ENCODE measurements around the gene CEACAM16. TPM values are rescaled to one million over a fixed set of nuclear protein-coding genes. Genes with fewer than 3 reads are reported as not detected.
"Not testable (repeated sequence)": the region's sequence is repeated elsewhere in the genome, so short reads cannot be mapped to it uniquely, and the experiment has no call there.

The CEACAM16 gene
- total RNA-seq, 1 donor from 2014 or later, result not detected

DNA sequence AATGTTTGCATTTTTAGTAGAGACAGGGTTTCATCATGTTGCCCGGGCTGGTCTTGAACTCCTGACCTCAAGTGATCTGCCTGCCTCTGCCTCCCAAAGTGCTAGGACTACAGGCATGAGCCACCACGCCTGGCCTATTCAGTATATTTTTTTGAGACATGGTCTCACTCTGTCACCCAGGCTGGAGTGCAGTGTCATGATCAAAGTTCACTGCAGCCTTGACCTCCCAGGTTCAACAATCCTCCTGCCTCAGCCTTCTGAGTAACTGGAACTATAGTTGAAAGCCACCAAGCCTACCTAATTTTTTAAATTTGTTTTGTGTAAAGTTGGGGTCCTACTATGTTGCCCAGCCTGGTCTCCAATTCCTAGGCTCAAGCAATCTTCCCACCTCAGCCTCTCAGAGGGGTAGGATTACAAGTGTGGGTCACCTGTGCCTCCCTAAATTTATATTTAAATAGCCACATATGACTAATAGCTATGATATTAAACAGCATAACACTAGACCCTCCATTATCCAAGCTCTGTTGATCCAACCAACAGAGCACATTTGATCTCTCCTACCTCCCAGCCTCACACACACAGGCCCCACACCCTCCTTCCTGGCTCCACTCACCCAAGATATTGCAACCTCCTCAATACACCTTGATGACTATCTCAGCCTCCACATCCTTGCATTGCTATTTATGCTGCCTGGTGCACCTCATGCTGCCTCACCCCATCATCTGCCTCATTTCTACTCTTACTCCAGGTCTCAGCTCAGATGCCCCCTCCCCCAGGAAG, 29.8 kb upstream of the CEACAM16 start:
- Histone ChIP-seq H3K27ac (no peak overlapping the region), H3K4me3 (no peak overlapping the region), H3K4me1 (no peaks in the 10 kb centered on the region), H3K27me3 (no peaks in the 10 kb centered on the region), H3K9me3 (no peaks in the 10 kb centered on the region), H3K36me3 (no peaks in the 10 kb centered on the region)
- DNase-seq (ENCODE audit: extremely low spot score in 2 of 2), result no peak
- intact Hi-C loops (cut with DNase I), result no loop called here
- no peak for TF ChIP-seq POLR2AphosphoS5 (IDR thresholded peaks at IDR 0.05; ENCODE audit: insufficient read depth in 1 of 2, low read depth in 1 of 2)

DNA sequence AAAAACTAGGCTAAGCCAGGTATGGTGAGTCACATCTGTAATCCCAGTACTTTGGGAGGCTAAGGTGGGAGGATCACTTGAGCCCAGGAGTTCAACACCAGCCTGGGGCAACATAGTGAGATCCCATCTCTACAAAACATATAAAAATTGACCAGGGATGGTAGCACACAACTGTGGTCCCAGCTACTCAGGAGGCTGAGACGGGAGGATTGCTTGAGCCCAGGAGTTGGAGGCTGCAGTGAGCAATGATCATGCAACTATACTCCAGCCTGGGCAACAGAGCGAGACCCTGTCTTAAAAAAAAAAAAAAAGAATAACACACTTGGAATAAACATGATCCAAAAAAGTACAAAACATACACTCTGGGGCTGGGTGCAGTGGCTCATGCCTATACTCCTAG, 28.9 kb upstream of the CEACAM16 start:
- intact Hi-C loops (cut with DNase I); H3K4me1 ChIP-seq; H3K4me3 ChIP-seq; DNase-seq (ENCODE audit: extremely low spot score in 2 of 2); H3K9me3 ChIP-seq; H3K36me3 ChIP-seq; H3K27ac ChIP-seq; H3K27me3 ChIP-seq: not testable (repeated sequence)

DNA sequence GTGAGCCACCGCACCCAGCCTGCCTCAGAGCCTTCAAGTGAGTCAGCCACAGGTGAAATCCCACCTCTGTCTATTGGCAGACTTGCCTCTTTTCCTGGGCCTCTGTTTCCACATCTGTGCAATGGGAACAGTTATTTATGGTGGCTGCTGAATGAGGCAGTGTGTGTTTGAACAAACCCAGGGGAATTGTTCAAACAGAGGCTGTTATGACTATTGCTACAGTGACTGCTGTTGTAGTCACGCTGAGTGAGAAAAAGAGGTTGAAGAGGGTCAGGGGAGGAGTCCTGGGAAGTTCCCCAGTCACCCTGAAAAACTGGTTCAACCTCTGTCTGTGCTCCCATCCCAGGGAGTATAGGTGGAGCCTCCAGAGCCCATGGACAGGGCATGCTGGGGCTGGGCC, 27.6 kb upstream of the CEACAM16 start, which contains the start of gene CEACAM19:
Gene CEACAM19, plus strand, starts transcription at position 83 of the 400 bp plus-strand sequence. CDS start 450 bp downstream, outside the sequence.
- H3K4me3 ChIP-seq, result peak within 1 kb of the TSS in 1 of 2 donors; percentile 9
- H3K9me3 ChIP-seq, result no peaks in the 10 kb centered on the region
- no peaks in the 10 kb centered on the region for H3K27me3 ChIP-seq
- peak within 1 kb of the TSS; percentile 59 for H3K27ac ChIP-seq
- DNase-seq (ENCODE audit: extremely low spot score in 2 of 2), result no peak
- no peaks in the 10 kb centered on the region for H3K4me1 ChIP-seq
- intact Hi-C loops (cut with DNase I), result no loop called here
- H3K36me3 ChIP-seq, result no peaks in the 10 kb centered on the region
- peak in 1 of 2 donors; percentile 61 for TF ChIP-seq POLR2AphosphoS5 (IDR thresholded peaks at IDR 0.05; ENCODE audit: insufficient read depth in 1 of 2, low read depth in 1 of 2)
- no peak for TF ChIP-seq POLR2A (IDR thresholded peaks at IDR 0.05)
- TF ChIP-seq, protein P1, sequence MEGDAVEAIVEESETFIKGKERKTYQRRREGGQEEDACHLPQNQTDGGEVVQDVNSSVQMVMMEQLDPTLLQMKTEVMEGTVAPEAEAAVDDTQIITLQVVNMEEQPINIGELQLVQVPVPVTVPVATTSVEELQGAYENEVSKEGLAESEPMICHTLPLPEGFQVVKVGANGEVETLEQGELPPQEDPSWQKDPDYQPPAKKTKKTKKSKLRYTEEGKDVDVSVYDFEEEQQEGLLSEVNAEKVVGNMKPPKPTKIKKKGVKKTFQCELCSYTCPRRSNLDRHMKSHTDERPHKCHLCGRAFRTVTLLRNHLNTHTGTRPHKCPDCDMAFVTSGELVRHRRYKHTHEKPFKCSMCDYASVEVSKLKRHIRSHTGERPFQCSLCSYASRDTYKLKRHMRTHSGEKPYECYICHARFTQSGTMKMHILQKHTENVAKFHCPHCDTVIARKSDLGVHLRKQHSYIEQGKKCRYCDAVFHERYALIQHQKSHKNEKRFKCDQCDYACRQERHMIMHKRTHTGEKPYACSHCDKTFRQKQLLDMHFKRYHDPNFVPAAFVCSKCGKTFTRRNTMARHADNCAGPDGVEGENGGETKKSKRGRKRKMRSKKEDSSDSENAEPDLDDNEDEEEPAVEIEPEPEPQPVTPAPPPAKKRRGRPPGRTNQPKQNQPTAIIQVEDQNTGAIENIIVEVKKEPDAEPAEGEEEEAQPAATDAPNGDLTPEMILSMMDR (IDR thresholded peaks at IDR 0.05), result no peak

DNA sequence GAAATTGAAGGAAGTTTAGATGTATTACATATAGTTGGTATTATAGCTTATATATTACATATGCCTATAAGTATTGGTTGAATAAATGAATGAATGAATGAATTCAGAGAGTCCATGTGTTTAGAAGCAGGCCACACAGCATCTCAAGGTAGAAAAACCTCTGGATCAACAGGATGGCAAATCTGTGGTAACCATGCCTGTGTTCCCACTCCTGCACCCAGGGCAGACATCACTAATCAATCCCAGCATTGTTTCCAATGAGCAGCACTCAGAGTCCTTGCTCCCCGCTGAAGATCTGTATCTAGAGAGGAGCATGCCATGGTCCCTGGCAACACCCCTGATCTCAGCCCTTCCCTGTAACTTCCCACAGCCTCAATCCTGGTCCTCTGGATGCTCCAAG, 26.7 kb upstream of the CEACAM16 start:
- no peak for TF ChIP-seq POLR2AphosphoS5 (IDR thresholded peaks at IDR 0.05; ENCODE audit: insufficient read depth in 1 of 2, low read depth in 1 of 2)
- TF ChIP-seq, protein P1 (IDR thresholded peaks at IDR 0.05), result no peak
- no peak for TF ChIP-seq POLR2A (IDR thresholded peaks at IDR 0.05)
- H3K27ac ChIP-seq, result no peak overlapping the region
- no peaks in the 10 kb centered on the region for H3K36me3 ChIP-seq
- no peaks in the 10 kb centered on the region for H3K9me3 ChIP-seq
- intact Hi-C loops (cut with DNase I), result no loop called here
- DNase-seq (ENCODE audit: extremely low spot score in 2 of 2), result no peak
- no peaks in the 10 kb centered on the region for H3K27me3 ChIP-seq
- peak overlapping the region in 1 of 2 donors; percentile 9 for H3K4me3 ChIP-seq
- no peaks in the 10 kb centered on the region for H3K4me1 ChIP-seq

DNA sequence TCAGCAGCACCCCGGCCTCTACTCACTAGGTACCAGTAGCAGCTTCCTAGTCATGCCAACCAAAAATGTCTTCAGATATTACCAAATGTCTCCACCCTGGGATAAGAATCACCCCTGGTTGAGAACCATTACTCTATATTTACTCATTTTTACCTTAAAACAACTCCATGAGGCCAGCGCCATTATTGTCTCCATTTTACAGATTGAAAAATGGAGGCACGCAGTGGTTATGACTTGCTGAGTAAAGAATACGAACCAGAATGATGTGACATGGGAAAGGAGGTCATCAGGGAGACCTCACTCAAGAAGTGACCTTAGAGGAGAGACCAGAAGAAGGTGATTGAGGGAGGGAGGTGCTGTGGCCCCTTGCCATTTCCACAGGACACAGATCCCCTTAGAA, 25.4 kb upstream of the CEACAM16 start:
- Histone ChIP-seq H3K36me3 (no peaks in the 10 kb centered on the region), H3K27me3 (no peaks in the 10 kb centered on the region), H3K9me3 (no peaks in the 10 kb centered on the region), H3K27ac (no peak overlapping the region), H3K4me1 (no peaks in the 10 kb centered on the region), H3K4me3 (no peak overlapping the region)
- DNase-seq (ENCODE audit: extremely low spot score in 2 of 2), result no peak
- intact Hi-C loops (cut with DNase I), result no loop called here
- TF ChIP-seq POLR2A (IDR thresholded peaks at IDR 0.05) (no peak), POLR2AphosphoS5 (IDR thresholded peaks at IDR 0.05; ENCODE audit: insufficient read depth in 1 of 2, low read depth in 1 of 2) (no peak)
- TF ChIP-seq, protein P1 (IDR thresholded peaks at IDR 0.05), result no peak

DNA sequence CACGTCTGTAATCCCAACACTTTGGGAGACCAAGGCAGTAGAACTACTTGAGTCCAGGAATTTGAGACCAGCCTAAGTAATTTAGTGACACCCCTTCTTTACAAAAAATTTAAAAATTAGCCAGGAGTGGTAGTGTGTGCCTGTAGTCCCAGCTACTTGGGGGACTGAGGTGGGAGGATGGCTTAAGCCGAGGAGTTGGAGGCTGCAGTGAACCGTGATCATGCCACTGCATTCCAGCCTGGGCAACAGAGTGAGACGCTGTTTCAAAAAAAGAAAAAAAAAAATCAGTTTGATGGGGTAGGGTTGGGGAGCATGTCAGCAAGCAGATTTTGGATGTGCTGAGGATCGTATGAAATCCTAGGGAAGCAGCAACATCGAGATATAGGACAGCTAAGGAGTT, 23.4 kb upstream of the CEACAM16 start:
- no peaks in the 10 kb centered on the region for H3K9me3 ChIP-seq
- no peaks in the 10 kb centered on the region for H3K27me3 ChIP-seq
- no peak for DNase-seq (ENCODE audit: extremely low spot score in 2 of 2)
- TF ChIP-seq POLR2AphosphoS5 (IDR thresholded peaks at IDR 0.05; ENCODE audit: insufficient read depth in 1 of 2, low read depth in 1 of 2) (no peak), POLR2A (IDR thresholded peaks at IDR 0.05) (no peak)
- TF ChIP-seq, protein P1 (IDR thresholded peaks at IDR 0.05), result no peak
- intact Hi-C loops (cut with DNase I), result no loop called here
- H3K27ac ChIP-seq, result no peak overlapping the region
- H3K36me3 ChIP-seq, result no peaks in the 10 kb centered on the region
- no peak overlapping the region for H3K4me3 ChIP-seq
- no peaks in the 10 kb centered on the region for H3K4me1 ChIP-seq

All from vagina (tissue), 2 donors.